Stimulated activated CD4-positive, alpha-beta T cell treated with anti-CD3 and anti-CD28 coated beads, Interleukin-4, amount 100 ng/mL, for 24 hours (primary cell): Measurements from ENCODE around the gene P4HB.
A peak's percentile ranks its signal among the peaks of the same experiment; 100 is the strongest.
"Not testable (repeated sequence)": the region's sequence is repeated elsewhere in the genome, so short reads cannot be mapped to it uniquely, and the experiment has no call there.

ENCODE experiments used
- DNase-seq: peaks from one replicate; pipeline ENCODE4 v3.0.0-alpha.2; 2020

The P4HB gene

GRCh38 chr17:81844887-81845286 is 15.4 kb downstream of the P4HB start:
- DNase-seq = no peak

- no peak for DNase-seq
Observed at GRCh38 chr17:81844327-81844851, 15.9 kb downstream of the P4HB start.

- no peak for DNase-seq
Observed at GRCh38 chr17:81843713-81844326, 16.5 kb downstream of the P4HB start.

GRCh38 chr17:81842725-81843504 is 17.4 kb downstream of the P4HB start:
- DNase-seq = no peak

GRCh38 chr17:81842378-81842724 is 18.0 kb downstream of the P4HB start:
- no peak for DNase-seq

- no peak for DNase-seq
Observed at GRCh38 chr17:81841866-81842265, 18.5 kb downstream of the P4HB start.

GRCh38 chr17:81840826-81841778 is 19.2 kb downstream of the P4HB start:
- DNase-seq = no peak

GRCh38 chr17:81840059-81840458 is 20.3 kb downstream of the P4HB start:
- DNase-seq = not testable (repeated sequence)

- DNase-seq = no peak
Observed at GRCh38 chr17:81839301-81839700, 21.0 kb downstream of the P4HB start.

GRCh38 chr17:81838753-81839255 is 21.5 kb downstream of the P4HB start:
- DNase-seq = no peak

GRCh38 chr17:81837641-81838040 is 22.7 kb downstream of the P4HB start:
- DNase-seq = no peak

- no peak for DNase-seq
Observed at GRCh38 chr17:81834831-81835267, 25.5 kb downstream of the P4HB start, which contains the start of gene PPP1R27. TSS of gene PPP1R27 (minus strand) at chr17:81835050. CDS start at chr17:81834953, 97 bp downstream.

- no peak for DNase-seq
Observed at GRCh38 chr17:81833921-81834830, 26.2 kb downstream of the P4HB start.

- peak; percentile 95 for DNase-seq
Observed at GRCh38 chr17:81833160-81833920, 27.0 kb downstream of the P4HB start, which contains the start of gene MCRIP1. TSS of gene MCRIP1 (minus strand) at chr17:81833291. CDS start at chr17:81824506, 8,785 bp downstream.

GRCh38 chr17:81832608-81833159 is 27.7 kb downstream of the P4HB start:
- DNase-seq = peak; percentile 59

- DNase-seq = peak; percentile 58
Observed at GRCh38 chr17:81831957-81832607, 28.3 kb downstream of the P4HB start.

- peak; percentile 11 for DNase-seq
Observed at GRCh38 chr17:81831563-81831956, 28.8 kb downstream of the P4HB start.

GRCh38 chr17:81829858-81830257 is 30.5 kb downstream of the P4HB start:
- DNase-seq = no peak

- DNase-seq = no peak
Observed at GRCh38 chr17:81828656-81829055, 31.7 kb downstream of the P4HB start.
